B cell (primary cell): ENCODE results near the gene WNT1. TPM values are rescaled to one million over a fixed set of nuclear protein-coding genes. Genes with fewer than 3 reads are reported as not detected.

Source experiments
- ATAC-seq: fragments of 200-7000 bp; cut with Tn5 transposase; one replicate; pipeline ENCODE4 v1.10.0; 2021; ENCODE audit warnings: low read depth, mild to moderate bottlenecking, moderate number of reproducible peaks, moderate library complexity
- CTCF ChIA-PET: fragments of 350-600 bp; sonication (Branson Sonifier 250); formaldehyde crosslinking; loops from one replicate; lab custom pipeline; 2021; ENCODE audit warnings: antibody characterized with exemption, inconsistent platforms; lab: Charles Lee
- POLR2A ChIA-PET: fragments of 350-600 bp; sonication (Branson Sonifier 250); formaldehyde crosslinking; loops from one replicate; lab custom pipeline; 2021; ENCODE audit warnings: antibody characterized with exemption; lab: Charles Lee
- DNase-seq: peaks from one replicate; pipeline ENCODE4 v3.0.0; 2013
- H2AFZ ChIP-seq: 2 replicates; pipeline ENCODE4 v1.6.1; 2012; ENCODE audit warnings: mild to moderate bottlenecking, low read depth, low read length; ENCODE audit not compliant: insufficient read depth, poor library complexity, severe bottlenecking
- H3K27ac ChIP-seq, 2 donors: 1 replicate in 1 of 2; 2 replicates in 1 of 2; pipeline ENCODE4 v1.5.1; 2012 to 2013; ENCODE audit warnings: low read length in 2 of 2, mild to moderate bottlenecking in 2 of 2, moderate library complexity in 1 of 2
- H3K27me3 ChIP-seq, 4 experiments: fragments of 200-600 bp in 1 of 4; sonication (generic) in 1 of 4; replicated peaks in 1 of 4; 1 replicate in 2 of 4; 2 replicates in 2 of 4; pipeline versions ENCODE4 v1.6.1 to v1.7.0; 2013 to 2016; ENCODE audit warnings: low read length in 3 of 4, mild to moderate bottlenecking in 2 of 4, mixed read lengths in 1 of 4, moderate library complexity in 1 of 4; ENCODE audit not compliant: insufficient read depth in 4 of 4, control insufficient read depth in 3 of 4; ENCODE audit errors: control extremely low read depth in 1 of 4
- H3K36me3 ChIP-seq, 2 experiments: replicated peaks in 1 of 2; 1 replicate in 1 of 2; 2 replicates in 1 of 2; pipeline versions ENCODE4 v1.6.1 to v1.7.1; 2013; ENCODE audit warnings: low read length in 1 of 2; ENCODE audit not compliant: insufficient read depth in 2 of 2, control insufficient read depth in 1 of 2; ENCODE audit errors: control extremely low read depth in 1 of 2, extremely low read depth in 1 of 2
- H3K4me1 ChIP-seq, 2 donors: fragments of 200-600 bp in 1 of 2; sonication (generic) in 1 of 2; 1 replicate in 1 of 2; 2 replicates in 1 of 2; pipeline versions ENCODE4 v1.5.1 to v1.6.1; 2013 to 2017; ENCODE audit warnings: low read length in 2 of 2; ENCODE audit not compliant: control insufficient read depth in 2 of 2, insufficient read depth in 2 of 2
- H3K4me2 ChIP-seq: replicated peaks from 2 replicates; pipeline ENCODE3; 2012; ENCODE audit warnings: mild to moderate bottlenecking, low read depth, low read length; ENCODE audit not compliant: poor library complexity, severe bottlenecking
- H3K4me3 ChIP-seq, 5 experiments: fragments of 200-600 bp in 1 of 5; sonication (generic) in 1 of 5; 1 replicate in 3 of 5; 2 replicates in 2 of 5; pipeline versions ENCODE4 v1.5.1 to v1.7.0; 2011 to 2016; ENCODE audit warnings: low read length in 4 of 5, mild to moderate bottlenecking in 4 of 5, low read depth in 2 of 5, control low read depth in 1 of 5, moderate library complexity in 1 of 5; ENCODE audit not compliant: insufficient read depth in 1 of 5; ENCODE audit errors: control extremely low read depth in 1 of 5, extremely low read depth in 1 of 5
- H3K79me2 ChIP-seq: fragments of 200-600 bp; sonication (generic); one replicate; pipeline ENCODE4 v1.6.0; 2016; ENCODE audit warnings: low read length; ENCODE audit not compliant: control insufficient read depth, insufficient read depth
- H3K9ac ChIP-seq: fragments of 200-600 bp; sonication (generic); 2 replicates; pipeline ENCODE4 v1.6.1; 2017; ENCODE audit warnings: mild to moderate bottlenecking, low read length, moderate library complexity
- H3K9me3 ChIP-seq, 3 donors: one replicate each; pipeline versions ENCODE4 v1.6.1 to v1.7.1; 2013; ENCODE audit warnings: low read length in 2 of 3; ENCODE audit not compliant: control insufficient read depth in 2 of 3, insufficient read depth in 1 of 3; ENCODE audit errors: control extremely low read depth in 1 of 3
- H4K20me1 ChIP-seq: 2 replicates; pipeline ENCODE4 v1.6.0; 2012; ENCODE audit warnings: mild to moderate bottlenecking, low read length; ENCODE audit not compliant: insufficient read depth, control insufficient read depth, poor library complexity, severe bottlenecking
- H3K27ac Mint-ChIP-seq: one replicate; pipeline ENCODE4 v1.8.0; 2021; ENCODE audit warnings: mixed read lengths
- H3K27me3 Mint-ChIP-seq: one replicate; pipeline ENCODE4 v1.8.0; 2021; ENCODE audit warnings: mixed read lengths
- H3K4me1 Mint-ChIP-seq: one replicate; pipeline ENCODE4 v1.8.0; 2021; ENCODE audit warnings: mixed read lengths
- H3K4me3 Mint-ChIP-seq: one replicate; pipeline ENCODE4 v1.8.0; 2021; ENCODE audit warnings: mixed read lengths
- H3K9me3 Mint-ChIP-seq: one replicate; pipeline ENCODE4 v1.8.0; 2022; ENCODE audit warnings: mixed read lengths; ENCODE audit not compliant: insufficient read depth
- EZH2 ChIP-seq: IDR thresholded peaks from 2 replicates; pipeline ENCODE4 v1.6.1; 2012; ENCODE audit warnings: borderline replicate concordance, low read depth, mild to moderate bottlenecking, moderate library complexity, low read length; ENCODE audit not compliant: insufficient read depth, poor library complexity, severe bottlenecking
- WGBS: methylation state at CpG from one replicate; pipeline ENCODE4 v1.1.5; 2013; ENCODE audit warnings: missing lambda C conversion rate; ENCODE audit not compliant: insufficient coverage; 5-methylcytosine and 5-hydroxymethylcytosine counted together
- intact Hi-C: fragments of 100-400 bp; cut with micrococcal nuclease; formaldehyde crosslinking; loops from one replicate; pipeline ENCODE4 v1.10.0; 2022
- polyA plus RNA-seq: library from polyadenylated mRNA; depleted of rRNA; stranded (reverse); fragments of >200 nt; gene quantifications from 2 replicates; pipeline ENCODE4 v1.2.3, GENCODE V29; 2012
- total RNA-seq, 2 donors: library from RNA; stranded (reverse); fragments of 120-200 nt in 1 of 2; gene quantifications; 1 replicate in 1 of 2; 2 replicates in 1 of 2; pipeline versions ENCODE4 v1.2.3 to v1.2.4, GENCODE V29; 2013 to 2022
- TF ChIP-seq, protein P1 (sequence below): fragments of 200-600 bp; IDR thresholded peaks from one replicate; pipeline ENCODE4 v1.8.0; 2022; ENCODE audit warnings: antibody characterized with exemption, mild to moderate bottlenecking

The WNT1 gene
- total and polyA plus RNA-seq, 2 donors (not counting 1 experiment from before 2014, with no cell fraction given), result 0.55 TPM; not detected in 1

- peak overlapping the region in 3 of 5 experiments; percentile 60 to 86 (median 65) for H3K4me3 ChIP-seq
- intact Hi-C loops, result loop anchor here (1.0 to 2.0 kb wide), 4 partner anchors 7 to 153 kb away; partner anchors contain the start of gene DDX23
- Mint-ChIP-seq H3K27ac (peak overlapping the region; percentile 73), H3K4me1 (peaks cover 57% of the 10 kb centered on the region), H3K4me3 (peak overlapping the region; percentile 72), H3K27me3 (peaks cover 74% of the 10 kb centered on the region), H3K9me3 (no peaks in the 10 kb centered on the region)
- peak overlapping the region; percentile 86 for H2AFZ ChIP-seq
- WGBS, result 6% methylated on average over 50 of the region's 50 CpGs
- H3K4me1 ChIP-seq, result peaks cover 55 to 56% of the 10 kb centered on the region in 2 donors
- no peaks in the 10 kb centered on the region for H3K36me3 ChIP-seq
- H3K9ac ChIP-seq, result peak overlapping the region; percentile 76
- peaks cover 7% of the 10 kb centered on the region for H4K20me1 ChIP-seq
- H3K79me2 ChIP-seq, result no peaks in the 10 kb centered on the region
- CTCF ChIA-PET, result interaction anchor here (0.5 to 9.0 kb wide), 20 partner anchors 9 to 185 kb away, joined by 3 to 71 read pairs (median 7); partner anchors contain the start of genes ARF3, DDX23, FKBP11 and PRKAG1
- POLR2A ChIA-PET, result interaction anchor here (2.8 kb wide), 1 partner anchor 20 kb away, joined by 12 read pairs; no protein-coding TSS in a partner anchor
- H3K27ac ChIP-seq, result no peak overlapping the region
- ATAC-seq (peak; percentile 69), DNase-seq (peak; percentile 90)
- TF ChIP-seq, protein P1, sequence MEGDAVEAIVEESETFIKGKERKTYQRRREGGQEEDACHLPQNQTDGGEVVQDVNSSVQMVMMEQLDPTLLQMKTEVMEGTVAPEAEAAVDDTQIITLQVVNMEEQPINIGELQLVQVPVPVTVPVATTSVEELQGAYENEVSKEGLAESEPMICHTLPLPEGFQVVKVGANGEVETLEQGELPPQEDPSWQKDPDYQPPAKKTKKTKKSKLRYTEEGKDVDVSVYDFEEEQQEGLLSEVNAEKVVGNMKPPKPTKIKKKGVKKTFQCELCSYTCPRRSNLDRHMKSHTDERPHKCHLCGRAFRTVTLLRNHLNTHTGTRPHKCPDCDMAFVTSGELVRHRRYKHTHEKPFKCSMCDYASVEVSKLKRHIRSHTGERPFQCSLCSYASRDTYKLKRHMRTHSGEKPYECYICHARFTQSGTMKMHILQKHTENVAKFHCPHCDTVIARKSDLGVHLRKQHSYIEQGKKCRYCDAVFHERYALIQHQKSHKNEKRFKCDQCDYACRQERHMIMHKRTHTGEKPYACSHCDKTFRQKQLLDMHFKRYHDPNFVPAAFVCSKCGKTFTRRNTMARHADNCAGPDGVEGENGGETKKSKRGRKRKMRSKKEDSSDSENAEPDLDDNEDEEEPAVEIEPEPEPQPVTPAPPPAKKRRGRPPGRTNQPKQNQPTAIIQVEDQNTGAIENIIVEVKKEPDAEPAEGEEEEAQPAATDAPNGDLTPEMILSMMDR, result peak; percentile 92
- TF ChIP-seq EZH2, result no peak
- H3K4me2 ChIP-seq, result peak overlapping the region; percentile 99
- peaks cover 0 to 29% (median 0%) of the 10 kb centered on the region in 3 donors for H3K9me3 ChIP-seq
- peaks cover 2 to 90% (median 54%) of the 10 kb centered on the region in 4 experiments for H3K27me3 ChIP-seq
Measured at GRCh38 chr12:48977290-48978281, 536 bp upstream of the WNT1 start.
